Liver (tissue), 9 donors: ENCODE results near the gene WHRN. TPM values are rescaled to one million over a fixed set of nuclear protein-coding genes. Genes with fewer than 3 reads are reported as not detected.
A peak's percentile ranks its signal among the peaks of the same experiment; 100 is the strongest.

Experiments
- DNase-seq: peaks from one replicate; pipeline ENCODE4 v3.0.0-alpha.2; 2017; ENCODE audit warnings: low spot score
- H3K27ac ChIP-seq, 2 donors: one replicate each; pipeline ENCODE4 v1.7.0; 2013; ENCODE audit warnings: inconsistent platforms in 2 of 2, low read length in 2 of 2, control low read depth in 1 of 2, low read depth in 1 of 2, mild to moderate bottlenecking in 1 of 2
- H3K27me3 ChIP-seq, 4 donors: one replicate each; pipeline versions ENCODE4 v1.6.1 to v1.7.0; 2013; ENCODE audit warnings: low read length in 3 of 4, inconsistent platforms in 1 of 4, mild to moderate bottlenecking in 1 of 4, moderate library complexity in 1 of 4; ENCODE audit not compliant: control insufficient read depth in 4 of 4, insufficient read depth in 4 of 4
- H3K36me3 ChIP-seq, 4 donors: one replicate each; pipeline versions ENCODE4 v1.6.1 to v1.7.0; 2013; ENCODE audit warnings: low read length in 3 of 4, mild to moderate bottlenecking in 3 of 4, low read depth in 1 of 4, moderate library complexity in 1 of 4; ENCODE audit not compliant: control insufficient read depth in 4 of 4, insufficient read depth in 3 of 4
- H3K4me1 ChIP-seq, 4 donors: one replicate each; pipeline versions ENCODE4 v1.6.1 to v1.7.0; 2013; ENCODE audit warnings: low read length in 3 of 4, mild to moderate bottlenecking in 3 of 4, moderate library complexity in 1 of 4; ENCODE audit not compliant: control insufficient read depth in 4 of 4, insufficient read depth in 4 of 4
- H3K4me3 ChIP-seq, 3 donors: one replicate each; pipeline versions ENCODE4 v1.6.1 to v1.7.0; 2013; ENCODE audit warnings: low read length in 3 of 3, control low read depth in 1 of 3, low read depth in 1 of 3, mild to moderate bottlenecking in 1 of 3
- H3K9ac ChIP-seq, 2 donors: one replicate each; pipeline ENCODE4 v1.7.0; 2013; ENCODE audit warnings: low read length in 2 of 2, mild to moderate bottlenecking in 2 of 2, moderate library complexity in 2 of 2, control low read depth in 1 of 2, low read depth in 1 of 2
- H3K9me3 ChIP-seq, 4 donors: one replicate each; pipeline versions ENCODE4 v1.6.1 to v1.7.0; 2013; ENCODE audit warnings: low read length in 3 of 4; ENCODE audit not compliant: control insufficient read depth in 4 of 4
- EGR1 ChIP-seq, 2 donors: IDR thresholded peaks; 2 replicates each; pipeline ENCODE4 v1.6.1; 2016 to 2018; ENCODE audit warnings: antibody characterized with exemption in 2 of 2, low read depth in 2 of 2
- FOXA1 ChIP-seq: IDR thresholded peaks from 2 replicates; pipeline ENCODE4 v1.6.1; 2016; ENCODE audit warnings: antibody characterized with exemption
- GABPA ChIP-seq, 2 donors: IDR thresholded peaks in 1 of 2; conservative IDR thresholded peaks in 1 of 2; 2 replicates each; pipeline ENCODE4 v1.6.1; 2016; ENCODE audit warnings: antibody characterized with exemption in 2 of 2, mild to moderate bottlenecking in 1 of 2, moderate library complexity in 1 of 2
- HNF4A ChIP-seq, 2 donors: conservative IDR thresholded peaks; 2 replicates each; pipeline ENCODE4 v1.6.1; 2016; ENCODE audit warnings: antibody characterized with exemption in 2 of 2, mild to moderate bottlenecking in 2 of 2
- HNF4G ChIP-seq: IDR thresholded peaks from 2 replicates; pipeline ENCODE4 v1.6.1; 2016; ENCODE audit warnings: antibody characterized with exemption
- JUND ChIP-seq, 2 donors: IDR thresholded peaks; 2 replicates each; pipeline ENCODE4 v1.6.1; 2016; ENCODE audit warnings: antibody characterized with exemption in 2 of 2
- NR2F2 ChIP-seq: IDR thresholded peaks from 2 replicates; pipeline ENCODE4 v1.6.1; 2016; ENCODE audit warnings: antibody characterized with exemption
- RAD21 ChIP-seq, 2 donors: IDR thresholded peaks; 2 replicates each; pipeline ENCODE4 v1.6.1; 2016; ENCODE audit warnings: antibody characterized with exemption in 2 of 2, mild to moderate bottlenecking in 2 of 2
- RXRA ChIP-seq, 2 donors: IDR thresholded peaks; 2 replicates each; pipeline ENCODE4 v1.6.1; 2017 to 2018; ENCODE audit warnings: antibody characterized with exemption in 2 of 2, mild to moderate bottlenecking in 1 of 2
- SP1 ChIP-seq: IDR thresholded peaks from 2 replicates; pipeline ENCODE4 v1.6.1; 2018; ENCODE audit warnings: antibody characterized with exemption, mild to moderate bottlenecking
- TAF1 ChIP-seq: conservative IDR thresholded peaks from 2 replicates; pipeline ENCODE4 v1.6.1; 2016; ENCODE audit warnings: antibody characterized with exemption, mild to moderate bottlenecking
- YY1 ChIP-seq: IDR thresholded peaks from 2 replicates; pipeline ENCODE4 v1.6.1; 2016; ENCODE audit warnings: antibody characterized with exemption, mild to moderate bottlenecking
- WGBS: extraction: QIAGEN DNeasy Blood & Tissue Kit; methylation state at CpG from one replicate; pipeline ENCODE4 v1.1.7; 2013; 5-methylcytosine and 5-hydroxymethylcytosine counted together
- polyA plus RNA-seq, 2 donors: library from polyadenylated mRNA; stranded (reverse) in 1 of 2; unstranded in 1 of 2; fragments of 200-250 nt in 1 of 2; fragments of >200 nt in 1 of 2; fragmentation: Nextera tagmentation in 1 of 2; extraction: Ambion mirVana in 1 of 2; gene quantifications; one replicate each; pipeline versions ENCODE4 v1.2.1 to v1.2.3, GENCODE V29; 2013 to 2015
- total RNA-seq, 2 donors: library from RNA; depleted of rRNA; stranded (reverse); fragments of >200 nt; gene quantifications; one replicate each; pipeline ENCODE4 v1.2.3, GENCODE V29; 2014
- TF ChIP-seq, protein P1 (sequence below): fragments of 150-350 bp; IDR thresholded peaks from 2 replicates; pipeline ENCODE4 v1.5.1; 2017; ENCODE audit warnings: improper control_type of control experiment, low read depth, low read length; ENCODE audit not compliant: missing input control
- TF ChIP-seq, protein P2 (sequence below): IDR thresholded peaks from 2 replicates; pipeline ENCODE4 v1.6.1; 2016; ENCODE audit warnings: antibody characterized with exemption
- TF ChIP-seq, protein P3 (sequence below): IDR thresholded peaks from 2 replicates; pipeline ENCODE4 v1.6.1; 2016; ENCODE audit warnings: antibody characterized with exemption
- TF ChIP-seq, protein P4 (sequence below): IDR thresholded peaks from 2 replicates; pipeline ENCODE4 v1.6.1; 2016; ENCODE audit warnings: antibody characterized with exemption, mild to moderate bottlenecking
- TF ChIP-seq, protein P5 (sequence below): IDR thresholded peaks from 2 replicates; pipeline ENCODE4 v1.6.1; 2016; ENCODE audit warnings: antibody characterized with exemption
- donor health status: healthy.
- donor health status: healthy.
- donor health status: healthy.
- donor health status: healthy.
- donor health status: healthy.

The WHRN gene
- total and polyA plus RNA-seq, 4 donors: 0.42 to 1.9 (median 0.88) TPM

DNA sequence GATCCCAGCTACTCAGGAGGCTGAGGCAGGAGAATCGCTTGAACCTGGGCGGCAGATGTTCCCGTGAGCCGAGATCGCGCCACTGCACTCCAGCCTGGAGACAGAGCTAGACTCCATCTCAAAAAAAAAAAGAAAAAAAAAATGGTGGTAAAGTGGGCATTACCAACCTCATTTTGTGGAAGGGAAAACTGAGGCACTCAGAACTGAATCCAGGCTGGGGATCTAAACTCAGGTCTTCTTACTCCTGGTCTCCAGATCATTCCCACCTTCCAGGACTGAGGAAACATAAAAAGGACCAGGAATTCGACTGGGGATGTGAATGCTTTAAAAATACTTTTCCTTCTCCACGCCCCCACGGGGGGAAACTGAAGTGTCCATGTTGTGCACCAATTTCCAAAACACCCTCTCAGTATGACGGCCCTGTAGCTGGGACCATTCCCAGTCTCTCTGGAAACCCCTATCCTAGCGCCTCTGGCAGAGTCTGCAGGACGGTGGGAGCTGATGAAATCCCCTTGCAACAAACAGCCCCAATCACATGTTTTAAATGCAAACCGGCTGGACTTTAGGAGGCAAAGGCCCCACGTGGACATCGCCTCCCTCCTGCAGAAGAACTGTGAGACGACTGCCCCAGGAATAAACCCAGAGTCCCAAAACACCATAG, 108.6 kb downstream of the WHRN start:
- H3K27ac ChIP-seq: peak overlapping the region; percentile 89 to 93
- TF ChIP-seq, protein P1, sequence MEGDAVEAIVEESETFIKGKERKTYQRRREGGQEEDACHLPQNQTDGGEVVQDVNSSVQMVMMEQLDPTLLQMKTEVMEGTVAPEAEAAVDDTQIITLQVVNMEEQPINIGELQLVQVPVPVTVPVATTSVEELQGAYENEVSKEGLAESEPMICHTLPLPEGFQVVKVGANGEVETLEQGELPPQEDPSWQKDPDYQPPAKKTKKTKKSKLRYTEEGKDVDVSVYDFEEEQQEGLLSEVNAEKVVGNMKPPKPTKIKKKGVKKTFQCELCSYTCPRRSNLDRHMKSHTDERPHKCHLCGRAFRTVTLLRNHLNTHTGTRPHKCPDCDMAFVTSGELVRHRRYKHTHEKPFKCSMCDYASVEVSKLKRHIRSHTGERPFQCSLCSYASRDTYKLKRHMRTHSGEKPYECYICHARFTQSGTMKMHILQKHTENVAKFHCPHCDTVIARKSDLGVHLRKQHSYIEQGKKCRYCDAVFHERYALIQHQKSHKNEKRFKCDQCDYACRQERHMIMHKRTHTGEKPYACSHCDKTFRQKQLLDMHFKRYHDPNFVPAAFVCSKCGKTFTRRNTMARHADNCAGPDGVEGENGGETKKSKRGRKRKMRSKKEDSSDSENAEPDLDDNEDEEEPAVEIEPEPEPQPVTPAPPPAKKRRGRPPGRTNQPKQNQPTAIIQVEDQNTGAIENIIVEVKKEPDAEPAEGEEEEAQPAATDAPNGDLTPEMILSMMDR: no peak
- TF ChIP-seq GABPA (IDR thresholded peaks at IDR 0.05 in 1 of 2, conservative IDR thresholded peaks at IDR 0.05 in 1 of 2) (no peak), TAF1 (no peak), HNF4G (no peak), YY1 (no peak), JUND (IDR thresholded peaks at IDR 0.05) (no peak), RXRA (IDR thresholded peaks at IDR 0.05) (peak in 1 of 2 donors; percentile 5), EGR1 (IDR thresholded peaks at IDR 0.05; ENCODE audit: low read depth in 2 of 2) (no peak), SP1 (peak; percentile 46), RAD21 (IDR thresholded peaks at IDR 0.05) (no peak), FOXA1 (no peak), NR2F2 (no peak), HNF4A (conservative IDR thresholded peaks at IDR 0.05) (peak; percentile 27 to 28)
- TF ChIP-seq, protein P2, sequence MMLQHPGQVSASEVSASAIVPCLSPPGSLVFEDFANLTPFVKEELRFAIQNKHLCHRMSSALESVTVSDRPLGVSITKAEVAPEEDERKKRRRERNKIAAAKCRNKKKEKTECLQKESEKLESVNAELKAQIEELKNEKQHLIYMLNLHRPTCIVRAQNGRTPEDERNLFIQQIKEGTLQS: no peak
- TF ChIP-seq, protein P3, sequence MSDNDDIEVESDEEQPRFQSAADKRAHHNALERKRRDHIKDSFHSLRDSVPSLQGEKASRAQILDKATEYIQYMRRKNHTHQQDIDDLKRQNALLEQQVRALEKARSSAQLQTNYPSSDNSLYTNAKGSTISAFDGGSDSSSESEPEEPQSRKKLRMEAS: no peak
- TF ChIP-seq, protein P4, sequence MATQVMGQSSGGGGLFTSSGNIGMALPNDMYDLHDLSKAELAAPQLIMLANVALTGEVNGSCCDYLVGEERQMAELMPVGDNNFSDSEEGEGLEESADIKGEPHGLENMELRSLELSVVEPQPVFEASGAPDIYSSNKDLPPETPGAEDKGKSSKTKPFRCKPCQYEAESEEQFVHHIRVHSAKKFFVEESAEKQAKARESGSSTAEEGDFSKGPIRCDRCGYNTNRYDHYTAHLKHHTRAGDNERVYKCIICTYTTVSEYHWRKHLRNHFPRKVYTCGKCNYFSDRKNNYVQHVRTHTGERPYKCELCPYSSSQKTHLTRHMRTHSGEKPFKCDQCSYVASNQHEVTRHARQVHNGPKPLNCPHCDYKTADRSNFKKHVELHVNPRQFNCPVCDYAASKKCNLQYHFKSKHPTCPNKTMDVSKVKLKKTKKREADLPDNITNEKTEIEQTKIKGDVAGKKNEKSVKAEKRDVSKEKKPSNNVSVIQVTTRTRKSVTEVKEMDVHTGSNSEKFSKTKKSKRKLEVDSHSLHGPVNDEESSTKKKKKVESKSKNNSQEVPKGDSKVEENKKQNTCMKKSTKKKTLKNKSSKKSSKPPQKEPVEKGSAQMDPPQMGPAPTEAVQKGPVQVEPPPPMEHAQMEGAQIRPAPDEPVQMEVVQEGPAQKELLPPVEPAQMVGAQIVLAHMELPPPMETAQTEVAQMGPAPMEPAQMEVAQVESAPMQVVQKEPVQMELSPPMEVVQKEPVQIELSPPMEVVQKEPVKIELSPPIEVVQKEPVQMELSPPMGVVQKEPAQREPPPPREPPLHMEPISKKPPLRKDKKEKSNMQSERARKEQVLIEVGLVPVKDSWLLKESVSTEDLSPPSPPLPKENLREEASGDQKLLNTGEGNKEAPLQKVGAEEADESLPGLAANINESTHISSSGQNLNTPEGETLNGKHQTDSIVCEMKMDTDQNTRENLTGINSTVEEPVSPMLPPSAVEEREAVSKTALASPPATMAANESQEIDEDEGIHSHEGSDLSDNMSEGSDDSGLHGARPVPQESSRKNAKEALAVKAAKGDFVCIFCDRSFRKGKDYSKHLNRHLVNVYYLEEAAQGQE: no peak
- TF ChIP-seq, protein P5, sequence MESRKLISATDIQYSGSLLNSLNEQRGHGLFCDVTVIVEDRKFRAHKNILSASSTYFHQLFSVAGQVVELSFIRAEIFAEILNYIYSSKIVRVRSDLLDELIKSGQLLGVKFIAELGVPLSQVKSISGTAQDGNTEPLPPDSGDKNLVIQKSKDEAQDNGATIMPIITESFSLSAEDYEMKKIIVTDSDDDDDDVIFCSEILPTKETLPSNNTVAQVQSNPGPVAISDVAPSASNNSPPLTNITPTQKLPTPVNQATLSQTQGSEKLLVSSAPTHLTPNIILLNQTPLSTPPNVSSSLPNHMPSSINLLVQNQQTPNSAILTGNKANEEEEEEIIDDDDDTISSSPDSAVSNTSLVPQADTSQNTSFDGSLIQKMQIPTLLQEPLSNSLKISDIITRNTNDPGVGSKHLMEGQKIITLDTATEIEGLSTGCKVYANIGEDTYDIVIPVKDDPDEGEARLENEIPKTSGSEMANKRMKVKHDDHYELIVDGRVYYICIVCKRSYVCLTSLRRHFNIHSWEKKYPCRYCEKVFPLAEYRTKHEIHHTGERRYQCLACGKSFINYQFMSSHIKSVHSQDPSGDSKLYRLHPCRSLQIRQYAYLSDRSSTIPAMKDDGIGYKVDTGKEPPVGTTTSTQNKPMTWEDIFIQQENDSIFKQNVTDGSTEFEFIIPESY: no peak
- no peaks in the 10 kb centered on the region for H3K36me3 ChIP-seq
- H3K27me3 ChIP-seq: no peaks in the 10 kb centered on the region
- H3K4me3 ChIP-seq: no peak overlapping the region
- no peak for DNase-seq
- H3K9me3 ChIP-seq: no peaks in the 10 kb centered on the region
- 65% methylated on average over 16 of the region's 16 CpGs for WGBS
- peak overlapping the region; percentile 6 to 64 for H3K9ac ChIP-seq
- H3K4me1 ChIP-seq: peaks cover 6 to 49% (median 40%) of the 10 kb centered on the region in 4 donors
